Pancreas (tissue), 10 donors: ENCODE measurements around the gene PRKCA. TPM values are rescaled to one million over a fixed set of nuclear protein-coding genes. Genes with fewer than 3 reads are reported as not detected.

Experiments used
- ATAC-seq, 4 donors: fragments of 200-7000 bp; cut with Tn5 transposase; one replicate each; pipeline versions ENCODE4 v1.8.0 to v1.9.1; 2020; ENCODE audit warnings: mild to moderate bottlenecking in 4 of 4, moderate library complexity in 4 of 4
- DNase-seq, 6 donors: peaks; one replicate each; pipeline ENCODE4 v3.0.0-alpha.2; 2020
- FAIRE-seq: peaks from 2 replicates; lab custom pipeline; 2012; peaks lifted over from hg19 to GRCh38; lab: Jason Lieb, UNC
- H3K27ac ChIP-seq, 4 donors: fragments of 200-600 bp; sonication (generic); 1 replicate in 3 of 4; 2 replicates in 1 of 4; pipeline versions ENCODE4 v1.5.0 to v1.8.0; 2020
- H3K27me3 ChIP-seq, 4 donors: fragments of 200-600 bp; one replicate each; pipeline ENCODE4 v1.8.0; 2021
- H3K36me3 ChIP-seq, 3 donors: fragments of 200-600 bp; sonication (generic) in 1 of 3; one replicate each; pipeline versions ENCODE4 v1.5.0 to v1.8.0; 2020 to 2021
- H3K4me1 ChIP-seq, 3 donors: fragments of 200-600 bp; one replicate each; pipeline ENCODE4 v1.8.0; 2021
- H3K4me3 ChIP-seq, 4 donors: fragments of 200-600 bp; sonication (generic) in 2 of 4; one replicate each; pipeline versions ENCODE4 v1.5.0 to v1.8.0; 2020 to 2021
- H3K9me3 ChIP-seq, 4 donors: fragments of 200-600 bp; one replicate each; pipeline ENCODE4 v1.8.0; 2021
- CTCF ChIP-seq, 4 donors: fragments of 200-600 bp; sonication (generic) in 3 of 4; IDR thresholded peaks; one replicate each; pipeline versions ENCODE4 v1.5.0 to v1.8.0; 2021; ENCODE audit warnings: antibody characterized with exemption in 4 of 4
- WGBS, 2 donors: extraction: QIAGEN DNeasy Blood & Tissue Kit; methylation state at CpG; one replicate each; pipeline ENCODE4 v1.1.7; 2013; 5-methylcytosine and 5-hydroxymethylcytosine counted together
- intact Hi-C, 3 donors: fragments of 100-400 bp; cut with DNase I; formaldehyde crosslinking; loops; one replicate each; pipeline versions ENCODE4 v1.11.1 to v1.14.2; 2022
- polyA plus RNA-seq, 2 donors: library from polyadenylated mRNA; stranded (reverse); fragments of 200-250 nt; gene quantifications; one replicate each; pipeline ENCODE4 v1.2.3, GENCODE V29; 2013
- total RNA-seq, 6 donors: library from RNA; stranded (reverse); fragmentation: NEBNext Ultra II Directional in 4 of 6; extraction: Animal tissue kit (Norgen Biotek cat#: 25700) in 4 of 6; gene quantifications; one replicate each; pipeline versions ENCODE4 v1.2.1 to v1.2.4, GENCODE V29; 2021 to 2023
- donor health status: healthy with polysubstance abuse.
- donor health status: DM: no; HTN: no; CAD: no; lungs with moderate emphysema.
- donor health status: DM: no; HTN: no; CAD: no.
- donor health status: control.
- donor health status: control.
- donor health status: Bipolar disorder and iron deficiency.
- donor health status: DM: yes; HTN: yes; CAD: no.
- donor health status: DM: no; HTN: no; CAD: no.
- donor health status: DM: no; HTN: no; CAD: no.
- donor health status: DM: yes; HTN: yes; CAD: no.

The PRKCA gene
- total and polyA plus RNA-seq, 8 donors: 3.5 to 22.3 (median 10.2) TPM

GRCh38 chr17:66557200-66557599, 254.8 kb downstream of the PRKCA start:
- no peak for DNase-seq
- no peak for FAIRE-seq
- Histone ChIP-seq H3K27me3 (no peaks in the 10 kb centered on the region), H3K27ac (no peak overlapping the region), H3K9me3 (no peaks in the 10 kb centered on the region), H3K4me3 (no peak overlapping the region), H3K4me1 (no peaks in the 10 kb centered on the region), H3K36me3 (no peaks in the 10 kb centered on the region)
- no peak for TF ChIP-seq CTCF (IDR thresholded peaks at IDR 0.05)
- WGBS, 2 donors: 88 to 93% methylated on average over 3 of the region's 3 CpGs
- intact Hi-C loops: no loop called here
- no peak for ATAC-seq

- Histone ChIP-seq H3K9me3 (no peaks in the 10 kb centered on the region), H3K4me3 (no peak overlapping the region), H3K27ac (no peak overlapping the region), H3K36me3 (no peaks in the 10 kb centered on the region), H3K4me1 (no peaks in the 10 kb centered on the region), H3K27me3 (no peaks in the 10 kb centered on the region)
- FAIRE-seq (no peak), ATAC-seq (no peak), DNase-seq (no peak)
- no peak for TF ChIP-seq CTCF (IDR thresholded peaks at IDR 0.05)
- intact Hi-C loops: no loop called here
- whole genome bisulfite sequencing, 2 donors: 91 to 92% methylated on average over 8 of the region's 8 CpGs
Observed at GRCh38 chr17:66557886-66558285, 255.5 kb downstream of the PRKCA start.

- no peak for TF ChIP-seq CTCF (IDR thresholded peaks at IDR 0.05)
- ATAC-seq (no peak), DNase-seq (no peak), FAIRE-seq (no peak)
- intact Hi-C loops: no loop called here
- Histone ChIP-seq H3K36me3 (no peaks in the 10 kb centered on the region), H3K4me3 (no peak overlapping the region), H3K4me1 (no peaks in the 10 kb centered on the region), H3K27ac (no peak overlapping the region), H3K27me3 (no peaks in the 10 kb centered on the region), H3K9me3 (no peaks in the 10 kb centered on the region)
- WGBS, 2 donors: 95% methylated on average over 7 of the region's 7 CpGs
Observed at GRCh38 chr17:66560691-66561090, 258.3 kb downstream of the PRKCA start.

GRCh38 chr17:66562119-66562518, 259.7 kb downstream of the PRKCA start:
- Histone ChIP-seq H3K4me1 (no peaks in the 10 kb centered on the region), H3K36me3 (no peaks in the 10 kb centered on the region), H3K4me3 (no peak overlapping the region), H3K27me3 (no peaks in the 10 kb centered on the region), H3K27ac (no peak overlapping the region), H3K9me3 (no peaks in the 10 kb centered on the region)
- ATAC-seq: no peak
- intact Hi-C loops: no loop called here
- FAIRE-seq: no peak
- no peak for DNase-seq
- TF ChIP-seq CTCF (IDR thresholded peaks at IDR 0.05): no peak

- ATAC-seq: no peak
- DNase-seq: no peak
- Histone ChIP-seq H3K36me3 (no peaks in the 10 kb centered on the region), H3K4me1 (no peaks in the 10 kb centered on the region), H3K4me3 (no peak overlapping the region), H3K9me3 (no peaks in the 10 kb centered on the region), H3K27me3 (no peaks in the 10 kb centered on the region), H3K27ac (no peak overlapping the region)
- TF ChIP-seq CTCF (IDR thresholded peaks at IDR 0.05): no peak
- WGBS, 2 donors: 92 to 94% methylated on average over 4 of the region's 4 CpGs
- no peak for FAIRE-seq
- intact Hi-C loops: no loop called here
Observed at GRCh38 chr17:66564992-66565465, 262.6 kb downstream of the PRKCA start.
